T-helper 1 cell (primary cell): ENCODE data around the gene KLHL5.
"Not testable (repeated sequence)": the region's sequence is repeated elsewhere in the genome, so short reads cannot be mapped to it uniquely, and the experiment has no call there.

Experiments
- DNase-seq, 5 donors: peaks; one replicate each; pipeline ENCODE4 v3.0.0-alpha.2; 2012 to 2020
- total RNA-seq, 4 donors: gene quantifications; one replicate each; lab custom pipeline; 2026; lab: John Stamatoyannopoulos, UW

KLHL5 gene, protein sequence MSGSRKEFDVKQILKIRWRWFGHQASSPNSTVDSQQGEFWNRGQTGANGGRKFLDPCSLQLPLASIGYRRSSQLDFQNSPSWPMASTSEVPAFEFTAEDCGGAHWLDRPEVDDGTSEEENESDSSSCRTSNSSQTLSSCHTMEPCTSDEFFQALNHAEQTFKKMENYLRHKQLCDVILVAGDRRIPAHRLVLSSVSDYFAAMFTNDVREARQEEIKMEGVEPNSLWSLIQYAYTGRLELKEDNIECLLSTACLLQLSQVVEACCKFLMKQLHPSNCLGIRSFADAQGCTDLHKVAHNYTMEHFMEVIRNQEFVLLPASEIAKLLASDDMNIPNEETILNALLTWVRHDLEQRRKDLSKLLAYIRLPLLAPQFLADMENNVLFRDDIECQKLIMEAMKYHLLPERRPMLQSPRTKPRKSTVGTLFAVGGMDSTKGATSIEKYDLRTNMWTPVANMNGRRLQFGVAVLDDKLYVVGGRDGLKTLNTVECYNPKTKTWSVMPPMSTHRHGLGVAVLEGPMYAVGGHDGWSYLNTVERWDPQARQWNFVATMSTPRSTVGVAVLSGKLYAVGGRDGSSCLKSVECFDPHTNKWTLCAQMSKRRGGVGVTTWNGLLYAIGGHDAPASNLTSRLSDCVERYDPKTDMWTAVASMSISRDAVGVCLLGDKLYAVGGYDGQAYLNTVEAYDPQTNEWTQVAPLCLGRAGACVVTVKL
- 29.7 to 53.5 (median 40.4) reads per million in 4 donors for total RNA-seq

DNA sequence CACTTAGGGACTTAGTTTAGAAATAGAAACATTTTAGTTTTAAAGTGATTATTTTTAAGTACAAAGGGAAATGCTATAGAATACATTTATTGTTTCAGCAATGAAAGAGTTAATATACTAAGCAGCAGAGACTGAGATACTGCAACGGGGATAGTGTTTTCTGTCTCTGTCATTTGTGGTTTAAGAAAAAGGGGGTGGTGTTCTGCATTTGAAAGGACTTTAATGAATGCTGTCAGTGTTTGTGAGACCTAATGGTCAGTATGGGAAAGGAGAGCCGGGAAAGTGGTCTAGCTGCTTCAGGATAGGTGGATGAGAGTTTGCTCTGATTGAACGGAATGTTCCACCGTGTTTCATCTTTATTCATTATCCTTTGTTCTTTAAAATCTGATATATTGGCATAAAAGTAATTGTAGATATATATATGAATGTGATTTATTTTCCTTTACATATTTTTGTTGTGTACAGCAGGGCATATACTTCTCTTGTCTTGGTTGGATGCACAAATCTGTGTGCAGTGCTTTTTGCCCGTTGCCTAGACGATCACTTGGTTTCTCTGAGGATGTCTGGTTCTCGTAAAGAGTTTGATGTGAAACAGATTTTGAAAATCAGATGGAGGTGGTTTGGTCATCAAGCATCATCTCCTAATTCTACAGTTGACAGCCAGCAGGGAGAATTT is at the start of gene KLHL5:
KLHL5 (plus strand) TSS at position 139 of the 676 bp plus-strand sequence; CDS start at position 560, 421 bp downstream.
- DNase-seq, result no peak

DNA sequence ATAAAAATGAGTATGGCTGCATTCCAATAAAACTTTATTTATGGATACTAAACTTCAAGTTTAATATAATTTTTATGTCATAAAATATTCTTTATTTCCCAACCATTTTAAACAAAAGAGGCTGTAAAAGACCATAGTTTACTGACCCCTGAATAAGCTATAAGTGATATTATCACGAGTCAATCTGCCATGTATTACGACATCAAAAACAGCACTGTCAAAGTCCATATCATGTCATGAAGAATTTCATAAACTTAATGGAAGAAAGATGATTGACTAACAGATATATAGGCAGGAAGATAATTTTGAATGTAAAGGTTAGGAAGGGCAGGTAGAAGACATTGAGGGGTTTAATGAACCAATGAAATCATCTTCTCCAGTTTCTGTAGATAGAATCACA is 48.0 kb upstream of the KLHL5 start:
- DNase-seq, result no peak

DNA sequence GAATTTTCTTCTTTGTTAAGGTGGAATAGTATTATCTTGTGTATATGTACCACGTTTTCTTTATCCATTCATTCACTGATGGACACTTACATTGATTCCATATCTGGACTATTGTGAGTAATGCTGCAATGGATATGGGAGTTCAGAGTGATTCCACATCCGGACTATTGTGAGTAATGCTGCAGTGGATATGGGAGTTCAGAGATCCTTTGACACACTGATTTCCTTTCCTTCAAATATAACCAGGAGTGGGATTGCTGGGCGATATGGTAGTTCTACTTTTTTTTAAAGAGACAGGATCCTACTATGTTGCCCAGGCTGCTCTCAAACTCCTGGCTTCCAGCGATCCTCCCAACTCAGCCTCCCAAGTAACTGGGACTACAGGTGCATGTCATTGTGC is 41.9 kb upstream of the KLHL5 start:
- no peak for DNase-seq

DNA sequence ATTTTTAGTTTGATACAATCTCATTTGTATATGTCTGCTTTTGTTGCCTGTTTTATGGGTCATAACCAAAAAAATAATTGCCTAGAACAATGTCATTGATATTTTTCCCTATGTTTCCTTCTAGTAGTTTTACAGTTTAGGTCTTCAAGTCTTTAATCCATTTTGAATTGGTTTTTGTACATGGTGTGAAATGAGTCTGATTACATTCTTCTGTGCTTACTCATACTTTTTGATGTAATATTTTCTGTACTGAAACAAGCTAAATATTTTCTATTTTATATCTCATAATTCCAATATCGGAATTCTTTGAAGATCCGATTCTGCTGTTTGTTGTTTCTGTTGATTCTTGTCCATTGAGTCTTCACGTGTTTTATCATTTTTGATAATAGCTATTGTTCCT is 40.4 kb upstream of the KLHL5 start:
- no peak for DNase-seq

DNA sequence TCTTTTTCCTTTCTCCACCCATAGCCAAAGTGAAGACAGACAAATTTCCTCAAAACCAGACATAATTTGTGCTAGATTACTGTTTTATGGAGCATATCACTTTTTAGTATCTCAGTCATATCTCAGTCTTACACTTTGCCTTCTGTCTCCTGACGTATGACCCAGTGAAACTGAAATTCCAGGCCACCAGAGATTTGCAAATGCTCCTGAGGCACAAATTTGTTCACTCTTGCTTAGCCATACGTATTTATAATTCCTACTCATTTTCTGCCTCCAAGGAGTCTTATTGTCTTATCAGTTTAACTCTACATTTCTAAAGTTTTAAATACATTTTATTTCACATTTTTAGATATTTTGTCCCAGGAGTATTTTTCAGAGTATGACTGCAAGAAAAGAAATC is 39.8 kb upstream of the KLHL5 start:
- no peak for DNase-seq

DNA sequence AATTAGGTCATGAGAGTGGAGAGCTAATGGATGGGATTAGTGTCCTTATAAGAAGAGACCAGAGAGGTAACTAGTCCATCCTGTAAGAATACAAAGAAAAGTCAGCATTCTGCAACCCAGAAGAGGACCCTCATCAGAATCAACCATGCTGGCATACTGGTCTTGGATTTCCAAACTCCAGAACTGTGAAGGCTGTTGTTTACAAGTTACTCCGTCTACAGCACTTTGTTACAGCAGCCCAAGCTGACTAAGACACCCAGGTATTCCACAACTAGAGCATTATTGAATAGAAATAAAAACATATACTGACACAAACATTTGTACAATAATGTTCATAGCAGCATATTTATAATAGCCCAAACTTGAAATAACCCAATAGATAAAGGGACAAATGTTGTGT is 39.0 kb upstream of the KLHL5 start:
- DNase-seq, result no peak

DNA sequence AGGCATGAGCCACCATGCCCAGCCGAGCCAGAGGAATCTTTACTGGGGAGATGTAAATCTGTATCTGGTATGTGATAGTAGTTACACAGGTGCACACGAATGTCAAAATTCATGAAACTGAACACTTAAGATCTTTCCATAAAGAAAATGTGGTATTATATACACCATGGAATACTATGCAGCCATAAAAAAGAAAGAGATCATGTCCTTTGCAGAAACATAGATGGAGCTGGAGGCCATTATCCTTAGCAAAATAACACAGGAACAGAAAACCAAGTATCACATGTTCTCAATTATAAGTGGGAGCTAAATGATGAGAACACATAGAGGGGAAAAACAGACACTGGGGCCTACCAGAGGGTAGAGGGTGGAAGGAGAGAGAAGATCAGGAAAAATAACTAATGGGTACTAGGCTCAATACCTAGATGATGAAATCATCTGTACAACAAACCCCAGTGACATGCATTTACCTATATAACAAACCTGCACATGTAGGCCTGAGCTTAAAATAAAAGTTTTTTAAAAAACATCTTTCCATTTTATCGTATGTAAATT is 37.6 kb upstream of the KLHL5 start:
- no peak for DNase-seq

DNA sequence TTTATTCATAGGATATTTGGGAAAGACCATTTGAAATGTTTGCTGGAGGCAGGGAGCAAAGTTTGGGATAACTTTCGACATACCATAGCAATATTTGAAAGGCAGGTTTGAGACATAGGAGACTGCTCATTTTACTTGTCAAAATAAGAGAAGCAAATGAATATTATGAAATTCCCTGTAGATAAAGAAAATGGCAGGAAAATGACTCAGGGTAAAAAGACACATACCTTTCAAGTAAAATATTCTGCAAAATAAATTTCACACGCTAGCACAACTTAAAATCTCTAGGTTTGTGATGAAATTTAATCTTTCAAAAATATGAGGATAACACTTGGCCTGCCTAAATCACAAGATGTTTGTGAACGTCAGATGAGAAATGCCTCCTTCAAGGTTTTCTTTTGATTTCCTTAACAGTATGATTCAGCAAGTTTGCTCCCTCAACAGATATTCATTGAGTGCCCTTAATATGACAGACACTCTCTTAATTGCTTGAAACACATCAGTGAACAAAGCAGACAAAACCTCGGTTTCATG is 36.4 kb upstream of the KLHL5 start:
- DNase-seq, result no peak

DNA sequence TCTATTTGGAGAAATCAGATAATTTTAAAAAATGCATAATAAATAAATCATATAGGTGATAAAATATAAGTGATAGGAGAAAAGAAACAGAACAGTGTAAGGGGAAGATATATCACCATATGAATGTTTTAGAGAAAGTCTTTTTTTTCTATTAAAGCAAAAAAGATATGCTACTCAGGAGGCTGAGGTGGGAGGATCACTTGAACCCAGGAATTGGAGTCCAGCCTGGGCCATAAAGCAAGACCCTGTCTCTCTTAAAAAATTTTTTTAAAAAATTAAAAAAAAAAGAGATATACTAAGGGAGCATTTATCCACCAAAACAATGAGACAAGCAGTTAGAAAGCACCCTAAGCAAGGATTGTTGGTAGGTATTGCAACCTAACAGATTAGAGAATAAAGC is 35.9 kb upstream of the KLHL5 start:
- no peak for DNase-seq

DNA sequence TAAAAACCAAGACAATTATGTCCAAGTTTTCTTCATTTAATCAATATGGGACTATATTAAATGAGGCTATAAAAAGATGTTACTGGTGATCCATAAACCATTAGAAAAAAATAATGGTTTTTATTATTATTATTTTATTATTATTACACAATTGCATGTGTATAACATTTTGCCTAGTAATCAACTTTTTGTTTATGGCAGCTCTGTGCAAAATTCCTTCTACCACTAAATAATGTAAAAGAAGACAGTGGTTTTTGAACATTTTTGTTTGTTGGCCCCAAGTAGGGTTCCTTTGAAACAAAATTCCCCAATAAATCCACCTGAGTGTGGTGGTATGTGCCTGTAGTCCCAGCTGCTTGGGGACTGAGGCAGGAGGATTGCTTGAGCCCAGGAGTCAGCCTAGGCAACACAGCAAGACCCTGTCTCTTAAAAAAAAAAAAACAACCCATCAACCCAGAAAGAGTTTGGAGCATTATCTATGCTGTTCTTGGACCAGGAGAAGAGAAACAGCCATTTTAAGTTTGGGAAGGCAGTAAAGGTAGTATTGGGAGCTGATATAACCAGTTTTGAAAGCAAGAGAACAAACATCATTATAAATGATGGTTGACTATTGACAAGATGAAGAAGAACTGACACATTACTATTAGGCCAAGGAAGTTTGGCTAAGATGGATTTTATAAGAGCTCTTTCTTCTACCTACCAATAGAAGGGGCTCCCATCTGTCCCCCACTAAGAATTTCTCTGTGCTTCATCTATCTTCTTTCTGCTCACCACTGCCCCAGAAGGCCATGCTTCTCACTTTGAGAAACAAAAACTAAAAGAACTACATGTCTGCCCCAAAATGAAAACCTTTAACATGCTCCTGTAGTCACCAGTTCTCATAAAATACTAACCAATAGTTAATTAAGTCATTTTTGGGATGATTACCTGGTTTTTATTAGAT is 32.0 kb upstream of the KLHL5 start:
- peak in 1 of 5 donors; percentile 59 for DNase-seq

DNA sequence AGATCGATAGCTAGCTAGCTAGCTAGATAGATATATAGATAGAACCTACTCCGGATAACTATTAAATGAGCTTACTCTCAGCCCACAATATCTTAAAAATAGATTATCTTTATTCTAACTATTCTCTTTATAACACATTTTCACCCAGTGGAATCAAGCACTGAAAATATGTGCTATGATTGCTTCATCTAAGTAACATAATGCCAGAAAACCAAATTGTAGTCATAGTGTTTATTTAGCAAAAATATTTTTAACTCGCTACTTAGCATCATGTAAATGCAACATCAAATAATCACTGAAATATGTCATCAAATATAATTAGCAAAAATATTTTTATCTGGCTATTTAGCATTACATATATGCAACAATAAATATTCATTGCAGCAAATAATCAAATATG is 31.3 kb upstream of the KLHL5 start:
- no peak for DNase-seq

DNA sequence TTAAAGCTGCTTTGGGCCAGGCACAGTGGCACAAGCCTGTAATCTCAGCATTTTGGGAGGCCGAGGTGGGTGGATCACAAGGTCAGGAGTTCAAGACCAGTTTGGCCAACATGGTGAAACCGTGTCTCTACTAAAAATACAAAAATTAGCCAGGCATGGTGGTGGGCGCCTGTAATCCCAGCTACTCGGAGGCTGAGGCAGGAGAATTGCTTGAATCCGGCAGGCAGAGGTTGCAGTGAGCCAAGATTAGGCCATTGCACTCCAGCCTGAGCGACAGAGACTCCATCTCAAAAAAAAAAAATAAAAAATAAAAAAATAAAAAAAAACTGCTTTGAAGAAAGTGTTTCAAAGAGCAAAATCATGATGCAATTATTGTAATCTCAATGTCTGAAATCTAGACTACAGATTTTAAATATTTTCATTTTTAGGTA is 30.4 kb upstream of the KLHL5 start:
- DNase-seq, result not testable (repeated sequence)

DNA sequence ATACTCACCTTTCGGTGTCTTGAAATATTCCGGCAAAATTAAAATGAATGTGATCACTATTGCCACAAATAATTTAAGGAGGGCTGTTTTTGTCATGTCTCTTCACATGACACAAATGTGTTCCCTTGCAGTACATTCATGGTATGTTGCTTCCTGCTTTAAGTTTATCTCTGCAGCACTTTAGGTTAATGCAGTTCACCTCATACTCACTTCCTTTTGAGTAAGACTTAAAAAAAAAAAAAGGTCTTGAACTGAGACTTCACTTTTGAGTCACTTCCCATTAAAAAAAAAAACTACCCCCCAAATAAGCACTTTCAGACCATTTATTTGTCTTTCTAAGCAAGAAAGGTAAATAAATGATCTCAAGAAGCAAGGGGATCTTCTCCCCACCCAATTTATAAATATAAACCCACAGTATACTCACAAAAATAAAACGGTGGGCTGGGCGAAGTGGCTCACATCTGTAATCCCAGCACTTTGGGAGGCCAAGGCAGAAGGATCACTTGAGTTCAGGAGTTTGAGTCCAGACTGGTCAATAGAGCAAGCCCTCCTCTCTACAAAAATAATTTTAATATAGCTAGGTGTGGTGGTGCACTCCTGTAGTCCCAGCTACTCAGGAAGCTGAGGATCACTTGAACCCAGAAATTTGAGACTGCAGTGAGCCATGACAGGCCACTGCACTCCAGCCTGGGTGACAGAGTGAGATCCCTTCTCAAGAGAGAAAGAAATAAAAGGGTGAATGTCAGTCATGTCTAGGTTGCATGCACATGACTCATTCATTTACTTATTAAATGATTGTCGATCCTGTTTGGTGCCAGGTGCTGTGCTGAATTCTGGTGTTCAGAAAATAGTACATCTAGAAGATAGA is 29.6 kb upstream of the KLHL5 start, which contains the start of gene TMEM156:
TMEM156 (minus strand) TSS at position 192 of the 868 bp plus-strand sequence; CDS start at position 96, 96 bp downstream.
- peak in 1 of 5 donors; percentile 93 for DNase-seq

DNA sequence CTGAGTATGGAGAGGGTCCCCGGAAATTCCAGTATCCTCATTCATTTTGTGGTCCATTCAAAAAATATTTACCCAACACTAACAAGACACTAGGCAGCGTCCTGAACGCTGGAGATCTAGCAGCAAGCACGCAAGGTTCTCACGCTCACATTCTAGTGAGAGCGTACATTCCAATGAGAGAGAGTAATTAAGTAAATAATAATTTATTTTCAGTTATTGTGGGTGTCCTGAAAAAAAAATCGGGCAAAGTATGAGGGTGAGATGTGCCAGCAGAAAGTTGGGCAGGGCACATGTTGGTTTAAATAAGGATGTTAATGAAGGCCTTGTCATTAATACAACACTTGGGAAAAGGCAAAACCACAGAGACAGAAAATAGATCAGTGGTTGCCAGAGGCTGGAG is 25.9 kb upstream of the KLHL5 start:
- no peak for DNase-seq

DNA sequence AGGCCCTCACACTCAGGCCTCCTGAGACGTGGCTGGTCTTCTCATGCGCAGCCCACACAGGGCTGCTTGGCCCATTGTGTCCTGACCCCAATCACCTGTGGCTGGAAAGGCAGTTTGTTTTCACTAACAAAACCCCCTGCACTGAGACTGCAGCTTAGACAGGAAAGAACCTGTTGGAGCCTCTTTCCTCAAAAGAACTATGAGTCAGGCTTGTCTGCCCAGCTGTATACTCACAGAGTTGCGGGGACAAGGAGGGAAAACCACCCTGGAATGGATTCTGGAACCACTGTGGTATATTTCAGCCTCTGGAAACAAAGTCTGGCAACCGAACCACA is 24.6 kb upstream of the KLHL5 start:
- DNase-seq, result no peak

DNA sequence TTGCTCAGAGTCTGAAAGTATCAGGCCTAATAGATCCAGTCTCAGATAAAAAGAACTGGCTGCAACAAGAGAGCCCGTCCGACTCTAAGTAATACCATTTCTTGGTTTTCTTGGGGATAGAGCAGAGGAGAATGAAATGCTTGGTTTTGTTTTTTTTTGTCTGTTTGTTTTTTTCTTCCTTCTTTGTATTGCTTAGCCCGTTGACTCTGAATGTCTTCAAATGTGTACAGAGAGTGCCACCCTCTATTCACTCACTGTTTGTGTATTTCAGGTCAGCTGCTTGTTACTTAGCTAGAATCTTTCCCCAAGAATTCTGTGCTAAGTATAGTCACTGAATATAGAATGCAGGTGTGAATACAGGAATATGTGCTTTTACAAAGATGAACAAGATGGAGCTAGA is 24.1 kb upstream of the KLHL5 start:
- no peak for DNase-seq

DNA sequence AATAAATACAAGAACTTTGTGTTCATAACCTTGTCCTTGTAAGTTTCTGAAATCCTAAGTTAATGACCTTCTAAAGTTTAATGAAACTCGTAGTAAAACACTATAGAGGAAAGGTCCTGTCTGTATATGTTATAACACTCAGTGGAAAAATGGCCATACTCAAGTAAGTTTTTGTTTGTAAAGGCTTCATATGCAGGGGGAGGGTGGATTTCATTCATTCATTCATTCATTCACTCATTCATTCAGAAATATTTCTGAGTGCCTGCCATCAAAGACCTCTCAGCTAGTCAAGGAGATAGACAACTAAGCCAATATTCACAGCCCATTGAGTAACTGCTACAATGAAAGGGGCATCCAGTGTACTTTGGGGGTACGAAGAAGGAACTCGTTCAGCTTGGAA is 22.9 kb upstream of the KLHL5 start:
- DNase-seq, result no peak

DNA sequence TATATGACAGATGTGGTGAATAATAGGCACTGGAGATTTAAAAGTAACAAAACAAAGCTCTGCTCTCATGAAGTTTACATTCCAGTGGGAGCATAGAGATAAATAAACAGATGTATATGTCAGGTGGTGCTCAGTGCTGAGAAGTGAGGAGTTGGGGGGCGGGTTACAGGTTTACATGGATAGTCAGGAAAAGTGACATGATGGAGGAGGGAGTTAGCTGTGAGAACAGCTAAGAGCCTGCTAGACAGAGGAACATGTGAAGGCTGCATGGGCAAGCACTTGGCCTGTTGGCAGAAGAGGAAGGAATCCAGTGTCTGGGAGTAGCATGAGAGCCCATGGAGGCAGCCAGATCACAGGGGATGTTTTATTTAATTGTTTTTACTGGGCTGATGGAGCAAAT is 19.7 kb upstream of the KLHL5 start:
- no peak for DNase-seq

DNA sequence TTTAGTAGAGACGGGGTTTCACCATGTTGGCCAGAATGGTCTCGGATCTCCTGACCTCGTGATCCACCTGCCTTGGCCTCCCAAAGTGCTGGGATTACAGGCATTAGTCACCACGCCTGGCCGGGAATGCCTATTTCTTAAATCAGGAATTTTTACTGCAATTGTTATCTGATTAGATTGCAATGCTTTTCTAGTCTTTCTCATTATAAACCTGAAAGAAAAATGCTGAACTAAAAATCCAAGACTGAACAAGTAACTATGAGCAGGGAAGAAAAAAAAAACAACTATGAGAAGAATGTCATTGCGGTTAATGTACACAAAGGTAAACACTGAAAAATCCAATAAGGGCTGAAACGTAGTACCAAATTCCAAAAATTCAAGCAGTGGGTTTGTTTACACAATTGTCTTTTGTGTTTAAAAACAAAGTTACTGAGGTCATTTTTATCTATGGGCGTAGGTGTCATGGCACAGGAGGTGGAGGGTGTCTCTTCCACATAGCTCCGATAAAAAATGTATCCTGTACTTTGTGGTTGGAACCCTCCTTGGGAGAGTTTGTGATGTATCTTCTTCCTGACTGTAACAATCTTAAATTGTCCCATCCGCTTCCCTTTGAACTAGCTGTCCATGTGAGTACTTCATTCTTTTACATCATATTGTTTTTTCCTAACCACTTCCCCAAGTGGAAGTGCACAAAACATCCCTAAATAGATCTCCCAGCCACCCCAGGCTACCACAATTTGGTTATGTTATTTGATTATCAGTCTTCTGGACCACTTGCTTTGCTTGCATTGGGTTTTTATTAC is 18.8 kb upstream of the KLHL5 start:
- DNase-seq, result no peak

DNA sequence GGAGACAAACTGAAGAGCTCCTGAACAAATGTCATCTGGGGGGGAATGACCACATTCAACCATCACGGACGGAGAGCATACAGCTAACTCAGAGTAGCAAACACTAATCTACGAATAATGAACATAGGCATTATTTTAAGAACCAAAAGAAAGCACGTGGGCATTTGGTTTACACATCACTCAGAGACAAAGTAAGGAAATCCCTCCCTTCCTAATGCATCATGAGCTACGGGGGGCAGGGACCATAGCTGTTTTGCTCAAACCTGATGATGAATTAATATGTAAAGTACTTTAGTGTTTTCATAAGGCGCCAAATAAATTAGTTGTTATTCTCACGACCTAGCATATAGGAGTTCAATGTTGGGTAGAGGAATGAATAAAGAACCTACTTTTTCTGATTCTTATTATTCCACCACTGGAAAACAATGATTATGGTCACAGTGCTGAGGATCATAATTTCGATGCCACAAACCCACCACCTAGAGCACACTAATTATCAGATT is 18.1 kb upstream of the KLHL5 start:
- peak in 1 of 5 donors; percentile 16 for DNase-seq
